ENCODE measurements around the gene RGS3. TPM values are rescaled to one million over a fixed set of nuclear protein-coding genes. Genes with fewer than 3 reads are reported as not detected.

RGS3 gene
- total RNA-seq, 1 experiment from 2014 or later: 16.6 TPM

DNA sequence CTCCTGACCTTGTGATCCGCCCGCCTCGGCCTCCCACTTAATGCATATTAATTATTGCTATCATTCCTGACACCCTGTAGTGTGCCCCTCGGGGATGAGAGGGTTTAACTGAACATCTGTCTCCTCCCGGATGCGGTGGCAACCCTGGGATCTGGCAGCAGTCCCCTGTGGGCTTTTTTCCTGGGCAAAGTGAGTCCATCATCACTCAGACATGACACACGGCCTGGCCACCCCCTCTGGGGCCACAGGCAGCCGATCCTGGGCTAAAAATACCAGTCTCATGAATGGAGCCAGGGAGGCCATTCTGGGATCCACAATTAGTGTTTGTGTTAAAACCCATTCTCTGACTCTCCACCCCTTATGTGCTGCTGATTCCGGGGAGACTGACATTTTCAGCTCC, 161.2 kb downstream of the RGS3 start (continued):
- TF ChIP-seq, protein P1, sequence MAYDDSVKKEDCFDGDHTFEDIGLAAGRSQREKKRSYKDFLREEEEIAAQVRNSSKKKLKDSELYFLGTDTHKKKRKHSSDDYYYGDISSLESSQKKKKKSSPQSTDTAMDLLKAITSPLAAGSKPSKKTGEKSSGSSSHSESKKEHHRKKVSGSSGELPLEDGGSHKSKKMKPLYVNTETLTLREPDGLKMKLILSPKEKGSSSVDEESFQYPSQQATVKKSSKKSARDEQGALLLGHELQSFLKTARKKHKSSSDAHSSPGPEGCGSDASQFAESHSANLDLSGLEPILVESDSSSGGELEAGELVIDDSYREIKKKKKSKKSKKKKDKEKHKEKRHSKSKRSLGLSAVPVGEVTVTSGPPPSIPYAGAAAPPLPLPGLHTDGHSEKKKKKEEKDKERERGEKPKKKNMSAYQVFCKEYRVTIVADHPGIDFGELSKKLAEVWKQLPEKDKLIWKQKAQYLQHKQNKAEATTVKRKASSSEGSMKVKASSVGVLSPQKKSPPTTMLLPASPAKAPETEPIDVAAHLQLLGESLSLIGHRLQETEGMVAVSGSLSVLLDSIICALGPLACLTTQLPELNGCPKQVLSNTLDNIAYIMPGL (CRISPR knock-in tag; IDR thresholded peaks at IDR 0.05): no peak
- TF ChIP-seq, protein P2, sequence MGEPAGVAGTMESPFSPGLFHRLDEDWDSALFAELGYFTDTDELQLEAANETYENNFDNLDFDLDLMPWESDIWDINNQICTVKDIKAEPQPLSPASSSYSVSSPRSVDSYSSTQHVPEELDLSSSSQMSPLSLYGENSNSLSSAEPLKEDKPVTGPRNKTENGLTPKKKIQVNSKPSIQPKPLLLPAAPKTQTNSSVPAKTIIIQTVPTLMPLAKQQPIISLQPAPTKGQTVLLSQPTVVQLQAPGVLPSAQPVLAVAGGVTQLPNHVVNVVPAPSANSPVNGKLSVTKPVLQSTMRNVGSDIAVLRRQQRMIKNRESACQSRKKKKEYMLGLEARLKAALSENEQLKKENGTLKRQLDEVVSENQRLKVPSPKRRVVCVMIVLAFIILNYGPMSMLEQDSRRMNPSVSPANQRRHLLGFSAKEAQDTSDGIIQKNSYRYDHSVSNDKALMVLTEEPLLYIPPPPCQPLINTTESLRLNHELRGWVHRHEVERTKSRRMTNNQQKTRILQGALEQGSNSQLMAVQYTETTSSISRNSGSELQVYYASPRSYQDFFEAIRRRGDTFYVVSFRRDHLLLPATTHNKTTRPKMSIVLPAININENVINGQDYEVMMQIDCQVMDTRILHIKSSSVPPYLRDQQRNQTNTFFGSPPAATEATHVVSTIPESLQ (CRISPR knock-in tag; IDR thresholded peaks at IDR 0.05): no peak
- TF ChIP-seq, protein P3, sequence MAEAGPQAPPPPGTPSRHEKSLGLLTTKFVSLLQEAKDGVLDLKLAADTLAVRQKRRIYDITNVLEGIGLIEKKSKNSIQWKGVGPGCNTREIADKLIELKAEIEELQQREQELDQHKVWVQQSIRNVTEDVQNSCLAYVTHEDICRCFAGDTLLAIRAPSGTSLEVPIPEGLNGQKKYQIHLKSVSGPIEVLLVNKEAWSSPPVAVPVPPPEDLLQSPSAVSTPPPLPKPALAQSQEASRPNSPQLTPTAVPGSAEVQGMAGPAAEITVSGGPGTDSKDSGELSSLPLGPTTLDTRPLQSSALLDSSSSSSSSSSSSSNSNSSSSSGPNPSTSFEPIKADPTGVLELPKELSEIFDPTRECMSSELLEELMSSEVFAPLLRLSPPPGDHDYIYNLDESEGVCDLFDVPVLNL (CRISPR knock-in tag; IDR thresholded peaks at IDR 0.05; ENCODE audit: borderline replicate concordance, low read depth): no peak
- TF ChIP-seq ZNF263 (CRISPR knock-in tag; IDR thresholded peaks at IDR 0.05; ENCODE audit: low read depth): no peak

DNA sequence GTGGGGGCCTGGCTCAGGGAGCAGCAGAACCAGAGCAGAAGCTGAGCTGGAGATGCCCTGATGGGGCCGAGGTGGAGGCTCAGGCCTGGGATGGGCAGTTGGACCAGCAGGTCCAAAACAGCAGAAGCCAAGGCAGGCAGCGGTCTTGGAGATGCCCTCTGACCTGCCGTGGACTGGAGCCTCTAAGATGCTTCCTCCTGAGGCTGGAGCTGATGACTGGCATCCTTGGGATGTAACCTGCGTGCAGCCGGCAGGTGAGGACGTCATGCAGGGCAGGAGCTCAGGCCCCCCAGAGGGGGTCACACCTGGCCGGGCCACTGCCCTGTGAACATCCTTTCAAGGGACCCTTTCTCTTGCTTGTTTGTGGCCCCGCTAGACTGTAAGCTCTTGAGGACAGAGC, 162.0 kb downstream of the RGS3 start:
- Mint-ChIP-seq H3K36me3 (no peaks in the 10 kb centered on the region), H3K4me3 (no peak overlapping the region), H3K9me3 (no peaks in the 10 kb centered on the region), H3K27me3 (ENCODE audit: low read depth) (peaks cover 39% of the 10 kb centered on the region), H3K4me1 (peaks cover 47% of the 10 kb centered on the region), H3K27ac (no peak overlapping the region)
- CTCF ChIA-PET: interaction anchor here (0.6 to 1.9 kb wide), 4 partner anchors 9 to 34 kb away, joined by 3 to 6 read pairs (median 4); no protein-coding TSS in a partner anchor
- TF ChIP-seq PRRX2 (CRISPR knock-in tag; IDR thresholded peaks at IDR 0.05) (no peak), GTF2I (CRISPR knock-in tag; conservative IDR thresholded peaks at IDR 0.05) (no peak)
- ATAC-seq (no peak), DNase-seq (ENCODE audit: low spot score) (no peak)
- POLR2A ChIA-PET: no interaction called here

DNA sequence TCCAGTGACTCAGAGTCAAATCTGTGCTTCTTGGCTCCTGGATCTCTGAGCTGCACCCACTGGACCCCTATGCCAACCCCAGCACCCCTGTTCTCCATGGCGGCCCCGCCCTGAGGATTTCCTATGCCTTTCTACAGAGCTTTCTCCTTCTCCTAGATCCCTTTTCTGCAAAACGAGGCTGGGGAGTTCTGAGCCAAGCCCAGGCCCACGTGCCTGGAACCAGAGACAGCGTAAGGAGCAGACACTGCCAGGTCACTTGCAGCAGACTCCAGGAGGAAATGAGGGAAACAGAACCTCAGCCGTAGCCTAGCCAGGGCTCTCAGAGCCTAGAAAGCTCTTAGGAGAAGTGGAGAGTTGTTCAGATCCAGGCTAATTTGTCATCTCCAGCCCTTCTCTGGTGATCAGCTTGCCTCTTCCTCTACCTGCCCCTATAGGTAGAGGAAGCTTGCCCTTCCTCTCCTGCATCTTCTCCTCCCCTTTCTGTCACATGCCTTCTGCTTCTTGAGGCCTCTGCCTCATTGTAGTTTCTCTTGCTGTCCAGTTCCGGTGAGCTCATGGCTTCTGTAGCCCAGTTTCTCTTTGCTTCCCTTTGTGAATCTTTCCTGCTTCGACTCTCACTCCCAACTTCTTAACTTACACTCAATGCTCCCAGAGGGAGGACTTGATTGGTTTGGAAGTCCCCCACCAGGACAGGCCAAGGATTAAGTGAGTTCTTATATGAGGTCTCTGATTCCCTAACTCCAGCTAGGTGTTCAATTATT, 163.4 kb downstream of the RGS3 start:
- no peak for ATAC-seq
- ChIA-PET POLR2A (no interaction called here), CTCF (interaction anchor here (1.5 to 2.4 kb wide), 3 partner anchors 31 to 35 kb away, joined by 5 to 11 read pairs (median 5); no protein-coding TSS in a partner anchor)
- H3K4me3 Mint-ChIP-seq: no peak overlapping the region
- H3K27ac Mint-ChIP-seq: no peak overlapping the region
- H3K27me3 Mint-ChIP-seq (ENCODE audit: low read depth): peaks cover 47% of the 10 kb centered on the region
- H3K36me3 Mint-ChIP-seq: no peaks in the 10 kb centered on the region
- DNase-seq (ENCODE audit: low spot score): no peak
- TF ChIP-seq EMX1 (CRISPR knock-in tag; IDR thresholded peaks at IDR 0.05) (no peak), CREB1 (CRISPR knock-in tag; IDR thresholded peaks at IDR 0.05) (no peak), ESRRA (CRISPR knock-in tag; IDR thresholded peaks at IDR 0.05; ENCODE audit: borderline replicate concordance) (no peak)
- TF ChIP-seq, protein P4, sequence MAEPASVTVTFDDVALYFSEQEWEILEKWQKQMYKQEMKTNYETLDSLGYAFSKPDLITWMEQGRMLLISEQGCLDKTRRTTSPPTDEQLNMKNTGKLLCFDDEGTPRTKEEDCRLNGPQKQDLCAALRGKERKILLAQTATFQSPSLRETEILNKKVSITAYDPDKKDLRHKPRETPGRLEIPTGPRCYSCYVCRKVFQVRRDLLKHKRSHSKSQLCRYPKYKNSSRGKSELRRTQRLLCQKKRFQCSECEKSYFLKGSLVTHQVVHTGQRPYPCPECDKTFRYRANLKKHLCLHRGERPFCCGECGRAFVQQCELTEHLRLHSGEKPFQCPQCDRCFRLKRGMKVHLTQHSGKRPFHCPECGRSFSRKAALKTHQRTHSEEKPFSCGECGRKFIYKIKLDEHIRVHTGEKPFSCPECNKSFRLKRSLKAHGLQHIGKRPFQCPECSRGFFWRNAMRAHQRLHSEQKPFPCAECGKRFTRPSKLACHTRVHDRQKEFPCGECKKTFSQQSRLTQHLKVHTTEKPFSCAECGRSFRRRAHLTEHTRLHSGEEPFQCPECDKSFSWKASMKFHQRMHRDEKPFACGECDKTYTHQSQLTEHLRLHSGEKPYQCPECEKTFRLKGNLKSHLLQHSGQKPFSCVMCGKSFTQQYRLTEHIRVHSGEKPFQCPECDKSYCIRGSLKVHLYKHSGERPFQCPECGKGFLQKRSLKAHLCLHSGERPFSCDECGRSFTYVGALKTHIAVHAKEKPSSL (CRISPR knock-in tag; conservative IDR thresholded peaks at IDR 0.05): no peak
- TF ChIP-seq, protein P5, sequence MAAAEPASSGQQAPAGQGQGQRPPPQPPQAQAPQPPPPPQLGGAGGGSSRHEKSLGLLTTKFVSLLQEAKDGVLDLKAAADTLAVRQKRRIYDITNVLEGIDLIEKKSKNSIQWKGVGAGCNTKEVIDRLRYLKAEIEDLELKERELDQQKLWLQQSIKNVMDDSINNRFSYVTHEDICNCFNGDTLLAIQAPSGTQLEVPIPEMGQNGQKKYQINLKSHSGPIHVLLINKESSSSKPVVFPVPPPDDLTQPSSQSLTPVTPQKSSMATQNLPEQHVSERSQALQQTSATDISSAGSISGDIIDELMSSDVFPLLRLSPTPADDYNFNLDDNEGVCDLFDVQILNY (CRISPR knock-in tag; IDR thresholded peaks at IDR 0.05): no peak
- TF ChIP-seq, protein P6, sequence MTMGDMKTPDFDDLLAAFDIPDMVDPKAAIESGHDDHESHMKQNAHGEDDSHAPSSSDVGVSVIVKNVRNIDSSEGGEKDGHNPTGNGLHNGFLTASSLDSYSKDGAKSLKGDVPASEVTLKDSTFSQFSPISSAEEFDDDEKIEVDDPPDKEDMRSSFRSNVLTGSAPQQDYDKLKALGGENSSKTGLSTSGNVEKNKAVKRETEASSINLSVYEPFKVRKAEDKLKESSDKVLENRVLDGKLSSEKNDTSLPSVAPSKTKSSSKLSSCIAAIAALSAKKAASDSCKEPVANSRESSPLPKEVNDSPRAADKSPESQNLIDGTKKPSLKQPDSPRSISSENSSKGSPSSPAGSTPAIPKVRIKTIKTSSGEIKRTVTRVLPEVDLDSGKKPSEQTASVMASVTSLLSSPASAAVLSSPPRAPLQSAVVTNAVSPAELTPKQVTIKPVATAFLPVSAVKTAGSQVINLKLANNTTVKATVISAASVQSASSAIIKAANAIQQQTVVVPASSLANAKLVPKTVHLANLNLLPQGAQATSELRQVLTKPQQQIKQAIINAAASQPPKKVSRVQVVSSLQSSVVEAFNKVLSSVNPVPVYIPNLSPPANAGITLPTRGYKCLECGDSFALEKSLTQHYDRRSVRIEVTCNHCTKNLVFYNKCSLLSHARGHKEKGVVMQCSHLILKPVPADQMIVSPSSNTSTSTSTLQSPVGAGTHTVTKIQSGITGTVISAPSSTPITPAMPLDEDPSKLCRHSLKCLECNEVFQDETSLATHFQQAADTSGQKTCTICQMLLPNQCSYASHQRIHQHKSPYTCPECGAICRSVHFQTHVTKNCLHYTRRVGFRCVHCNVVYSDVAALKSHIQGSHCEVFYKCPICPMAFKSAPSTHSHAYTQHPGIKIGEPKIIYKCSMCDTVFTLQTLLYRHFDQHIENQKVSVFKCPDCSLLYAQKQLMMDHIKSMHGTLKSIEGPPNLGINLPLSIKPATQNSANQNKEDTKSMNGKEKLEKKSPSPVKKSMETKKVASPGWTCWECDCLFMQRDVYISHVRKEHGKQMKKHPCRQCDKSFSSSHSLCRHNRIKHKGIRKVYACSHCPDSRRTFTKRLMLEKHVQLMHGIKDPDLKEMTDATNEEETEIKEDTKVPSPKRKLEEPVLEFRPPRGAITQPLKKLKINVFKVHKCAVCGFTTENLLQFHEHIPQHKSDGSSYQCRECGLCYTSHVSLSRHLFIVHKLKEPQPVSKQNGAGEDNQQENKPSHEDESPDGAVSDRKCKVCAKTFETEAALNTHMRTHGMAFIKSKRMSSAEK (CRISPR knock-in tag; IDR thresholded peaks at IDR 0.05; ENCODE audit: borderline replicate concordance): no peak
- TF ChIP-seq, protein P7, sequence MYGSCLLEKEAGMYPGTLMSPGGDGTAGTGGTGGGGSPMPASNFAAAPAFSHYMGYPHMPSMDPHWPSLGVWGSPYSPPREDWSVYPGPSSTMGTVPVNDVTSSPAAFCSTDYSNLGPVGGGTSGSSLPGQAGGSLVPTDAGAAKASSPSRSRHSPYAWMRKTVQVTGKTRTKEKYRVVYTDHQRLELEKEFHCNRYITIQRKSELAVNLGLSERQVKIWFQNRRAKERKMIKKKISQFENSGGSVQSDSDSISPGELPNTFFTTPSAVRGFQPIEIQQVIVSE (CRISPR knock-in tag; IDR thresholded peaks at IDR 0.05; ENCODE audit: borderline replicate concordance): no peak
- no peaks in the 10 kb centered on the region for H3K9me3 Mint-ChIP-seq
- peaks cover 32% of the 10 kb centered on the region for H3K4me1 Mint-ChIP-seq
